HCT116 (cell line): ENCODE measurements around the gene XYLT1.

ENCODE experiments used
- CTCF ChIP-seq, 3 experiments: fragments of 200-600 bp in 1 of 3; sonication (generic) in 1 of 3; IDR thresholded peaks in 2 of 3; conservative IDR thresholded peaks in 1 of 3; 2 replicates each; pipeline ENCODE4 v1.5.1; 2012 to 2017; ENCODE audit warnings: low read depth in 2 of 3, low read length in 2 of 3, antibody characterized with exemption in 1 of 3, borderline replicate concordance in 1 of 3, control low read depth in 1 of 3, mild to moderate bottlenecking in 1 of 3, mixed read lengths in 1 of 3, mixed run types in 1 of 3, moderate library complexity in 1 of 3; ENCODE audit not compliant: insufficient read depth in 1 of 3
- POLR2AphosphoS5 ChIP-seq: IDR thresholded peaks from 2 replicates; pipeline ENCODE4 v1.6.1; 2011; ENCODE audit warnings: mild to moderate bottlenecking, low read depth, low read length, moderate library complexity
- RAD21 ChIP-seq: IDR thresholded peaks from 2 replicates; pipeline ENCODE4 v1.6.1; 2012; ENCODE audit warnings: low read depth, mild to moderate bottlenecking
- REST ChIP-seq: IDR thresholded peaks from 2 replicates; pipeline ENCODE4 v1.6.1; 2012; ENCODE audit warnings: low read depth
- ZFX ChIP-seq: fragments of 450-650 bp; IDR thresholded peaks from 2 replicates; pipeline ENCODE4 v1.6.1; 2017
- ZNF274 ChIP-seq: fragments of 200-500 bp; sonication (Bioruptor generic); IDR thresholded peaks from 2 replicates; pipeline ENCODE4 v1.6.1; 2014; ENCODE audit warnings: mild to moderate bottlenecking, low read depth, low read length, inconsistent platforms

- TF ChIP-seq REST (no peak), ZNF274 (no peak), CTCF (IDR thresholded peaks at IDR 0.05 in 2 of 3, conservative IDR thresholded peaks at IDR 0.05 in 1 of 3; ENCODE audit: borderline replicate concordance in 1 of 3, insufficient read depth in 1 of 3, low read depth in 2 of 3, low read length in 2 of 3) (no peak), RAD21 (no peak), POLR2AphosphoS5 (no peak), ZFX (no peak)
These were observed 128.7 kb downstream of the XYLT1 start for GRCh38 chr16:17342031-17342430.
